GM10847 (cell line): ENCODE results near the gene EEF1A2.

Experiments used
- POLR2A ChIP-seq: IDR thresholded peaks from 2 replicates; pipeline ENCODE4 v1.6.1; 2011; ENCODE audit not compliant: insufficient read length; ENCODE audit errors: extremely low read depth

The EEF1A2 gene

GRCh38 chr20:63473555-63474449 is 25.1 kb downstream of the EEF1A2 start:
- no peak for TF ChIP-seq POLR2A

DNA sequence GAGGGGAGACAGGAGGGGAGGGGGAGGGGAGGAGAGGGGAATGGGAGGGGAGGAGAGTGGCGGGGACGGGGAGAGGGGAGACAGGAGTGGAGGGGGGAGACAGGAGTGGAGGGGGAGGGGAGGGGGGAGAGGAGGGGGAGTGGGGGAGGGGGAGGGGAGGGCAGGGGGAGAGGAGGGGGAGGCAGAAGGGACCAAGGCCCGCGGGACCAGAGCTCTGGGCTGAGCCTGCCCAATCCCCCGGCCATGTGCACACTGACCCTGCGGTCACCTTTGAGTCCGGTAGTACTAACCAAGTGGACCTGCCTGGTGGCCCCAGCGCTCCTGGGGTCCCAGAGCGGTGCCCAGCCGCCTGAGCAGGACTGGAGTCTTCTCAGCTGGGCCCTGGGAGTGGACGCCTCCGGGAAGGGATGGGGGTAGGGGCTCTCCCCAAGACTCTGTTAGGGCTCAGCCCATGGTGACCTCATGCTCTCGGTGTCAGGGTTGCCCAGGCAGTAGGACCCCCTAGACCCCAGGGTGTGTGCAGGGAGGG is 26.0 kb downstream of the EEF1A2 start:
- TF ChIP-seq POLR2A: no peak

DNA sequence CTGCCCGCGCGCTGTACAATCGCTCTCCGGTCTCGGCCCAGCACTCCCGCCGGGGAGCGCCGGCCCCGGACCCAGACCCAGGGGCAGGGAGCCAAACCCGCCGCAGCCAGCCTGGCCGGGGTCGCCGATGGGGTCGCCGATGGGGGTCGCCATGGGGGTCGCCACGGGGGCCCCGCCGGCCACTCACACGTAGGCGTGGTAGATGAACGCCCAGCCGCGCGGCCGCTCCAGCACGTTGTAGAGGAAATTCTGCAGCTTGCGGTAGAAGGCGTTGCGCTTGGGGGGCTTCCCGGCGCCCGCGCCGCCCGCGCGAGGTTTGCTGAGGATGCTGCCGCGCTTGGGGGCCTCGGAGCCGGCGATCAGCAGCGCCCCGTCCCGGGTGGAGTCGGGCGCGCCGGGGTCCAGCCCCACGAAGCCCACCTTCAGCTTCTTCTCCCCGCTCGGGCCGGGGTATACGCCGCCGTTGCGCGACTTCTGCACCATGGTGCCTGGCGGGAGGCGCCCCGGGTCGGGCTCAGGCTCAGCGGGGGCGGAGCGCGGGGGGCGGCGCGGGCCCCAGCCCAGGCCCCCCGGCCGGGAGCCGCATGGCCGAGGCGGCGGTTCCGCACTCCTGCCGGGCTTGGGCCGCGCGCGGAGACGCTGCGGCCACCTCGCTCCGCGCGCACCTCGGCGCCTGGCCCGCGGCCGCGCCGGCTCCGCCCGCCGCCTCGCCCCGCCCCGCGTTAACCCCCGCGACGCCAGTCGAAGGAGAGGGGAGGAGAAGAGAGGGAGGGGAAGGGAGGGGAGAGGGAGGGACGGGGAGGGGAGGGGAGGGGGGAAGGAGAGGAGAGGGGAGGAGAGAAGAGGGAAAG is 26.7 kb downstream of the EEF1A2 start, which contains the start of gene KCNQ2:
Gene KCNQ2, minus strand, starts transcription at position 675 of the 851 bp plus-strand sequence. Its CDS starts 192 bp downstream, at position 483.
- no peak for TF ChIP-seq POLR2A

DNA sequence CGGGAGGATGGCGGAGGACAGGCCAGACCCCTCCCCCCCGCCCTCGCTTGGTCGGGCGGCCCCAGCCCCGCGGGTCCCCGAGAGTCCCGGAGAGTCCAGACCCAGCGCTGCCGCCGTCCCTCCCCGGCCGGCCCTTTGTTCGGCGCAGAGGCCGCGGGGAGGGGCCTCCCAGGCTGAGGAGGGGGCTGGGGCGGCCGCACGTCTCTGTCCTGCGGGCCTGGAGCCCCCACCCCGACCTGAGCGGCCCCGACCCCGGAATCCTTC is 27.2 kb downstream of the EEF1A2 start:
- no peak for TF ChIP-seq POLR2A

- TF ChIP-seq POLR2A: no peak
Measured at GRCh38 chr20:63471002-63471716, 27.7 kb downstream of the EEF1A2 start.

GRCh38 chr20:63470410-63470809 is 28.5 kb downstream of the EEF1A2 start:
- TF ChIP-seq POLR2A: no peak

GRCh38 chr20:63469713-63470101 is 29.2 kb downstream of the EEF1A2 start:
- no peak for TF ChIP-seq POLR2A

DNA sequence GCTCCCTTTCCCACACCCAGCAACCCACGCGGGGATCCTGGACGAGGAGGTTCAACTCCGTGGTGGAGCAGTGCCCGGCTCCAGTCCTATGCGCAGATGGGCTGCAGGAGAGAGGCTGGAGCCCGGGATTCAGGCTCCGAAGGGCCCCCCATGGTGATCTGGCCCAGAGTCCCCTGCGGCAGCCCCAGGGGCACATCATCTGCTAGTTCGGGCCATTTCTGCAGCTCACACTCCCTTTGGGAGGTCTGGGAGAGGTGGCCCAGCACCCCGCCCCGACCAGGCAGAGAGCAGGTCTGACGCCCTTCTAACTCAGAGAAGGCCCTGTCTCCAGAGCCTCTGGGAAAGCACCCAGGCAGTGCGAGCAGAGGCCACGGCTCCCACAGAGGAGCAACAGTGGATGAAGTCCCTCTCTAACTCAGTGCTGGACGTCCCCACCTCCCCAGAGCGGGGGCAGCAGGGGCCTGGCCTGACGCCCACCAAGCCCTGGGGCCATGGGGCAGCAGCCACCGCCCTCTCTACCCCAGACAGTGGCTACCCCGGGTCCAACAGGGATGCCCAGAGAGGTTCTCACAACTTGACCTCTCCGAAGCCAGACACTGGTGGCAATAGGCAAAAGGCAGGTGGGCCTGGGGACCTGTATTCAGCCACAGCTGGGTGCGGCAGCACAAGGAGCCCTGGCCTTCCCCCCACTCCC is 29.7 kb downstream of the EEF1A2 start:
- no peak for TF ChIP-seq POLR2A

DNA sequence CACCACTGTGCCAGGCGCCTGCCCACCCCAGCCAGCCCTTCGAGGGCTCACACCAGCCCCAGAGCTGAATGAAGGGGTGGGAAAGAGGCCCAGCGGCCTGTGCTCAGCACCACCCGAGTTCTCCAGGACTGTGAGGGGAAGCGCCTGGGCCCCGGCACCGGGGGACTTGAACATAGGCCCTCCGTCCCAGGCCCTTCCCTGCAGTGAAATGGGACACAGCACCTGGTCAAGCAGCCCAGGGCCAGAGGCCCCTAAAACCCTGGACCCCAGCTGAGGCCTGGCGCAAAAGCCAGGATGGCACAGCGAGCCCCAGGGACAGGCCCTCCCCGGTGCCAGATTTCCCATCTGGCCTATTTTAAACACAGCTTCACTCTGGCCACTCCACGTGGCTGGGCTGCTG is 30.5 kb downstream of the EEF1A2 start:
- no peak for TF ChIP-seq POLR2A

- no peak for TF ChIP-seq POLR2A
Measured at GRCh38 chr20:63467294-63468083, 31.4 kb downstream of the EEF1A2 start.

GRCh38 chr20:63466861-63467260 is 32.0 kb downstream of the EEF1A2 start:
- TF ChIP-seq POLR2A: no peak

DNA sequence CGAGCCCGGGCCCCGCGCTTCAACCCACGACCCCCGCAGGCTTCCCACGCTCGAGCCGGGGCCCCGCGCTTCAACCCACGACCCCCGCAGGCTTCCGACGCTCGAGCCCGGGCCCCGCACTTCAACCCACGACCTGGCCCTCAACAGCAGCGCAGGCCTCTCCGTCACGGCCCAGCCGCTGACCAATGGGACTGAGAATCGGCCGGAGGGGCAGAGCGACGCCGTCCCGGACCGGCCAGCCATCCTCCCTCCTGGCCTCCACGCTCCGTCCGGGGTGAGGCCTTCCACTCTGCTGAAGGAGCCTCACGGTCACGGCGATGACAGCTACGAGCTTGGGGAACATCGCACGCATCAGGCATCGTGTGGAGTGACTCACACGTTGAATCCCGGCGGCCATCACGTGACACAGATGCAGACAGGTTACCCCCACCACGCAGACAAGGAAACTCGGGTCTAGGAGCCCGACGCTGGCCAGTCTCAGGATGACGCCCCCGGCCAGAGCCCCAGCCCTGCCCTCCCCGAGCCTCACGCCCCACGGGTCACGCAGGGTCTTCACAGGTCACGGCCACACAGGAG is 32.5 kb downstream of the EEF1A2 start:
- no peak for TF ChIP-seq POLR2A

DNA sequence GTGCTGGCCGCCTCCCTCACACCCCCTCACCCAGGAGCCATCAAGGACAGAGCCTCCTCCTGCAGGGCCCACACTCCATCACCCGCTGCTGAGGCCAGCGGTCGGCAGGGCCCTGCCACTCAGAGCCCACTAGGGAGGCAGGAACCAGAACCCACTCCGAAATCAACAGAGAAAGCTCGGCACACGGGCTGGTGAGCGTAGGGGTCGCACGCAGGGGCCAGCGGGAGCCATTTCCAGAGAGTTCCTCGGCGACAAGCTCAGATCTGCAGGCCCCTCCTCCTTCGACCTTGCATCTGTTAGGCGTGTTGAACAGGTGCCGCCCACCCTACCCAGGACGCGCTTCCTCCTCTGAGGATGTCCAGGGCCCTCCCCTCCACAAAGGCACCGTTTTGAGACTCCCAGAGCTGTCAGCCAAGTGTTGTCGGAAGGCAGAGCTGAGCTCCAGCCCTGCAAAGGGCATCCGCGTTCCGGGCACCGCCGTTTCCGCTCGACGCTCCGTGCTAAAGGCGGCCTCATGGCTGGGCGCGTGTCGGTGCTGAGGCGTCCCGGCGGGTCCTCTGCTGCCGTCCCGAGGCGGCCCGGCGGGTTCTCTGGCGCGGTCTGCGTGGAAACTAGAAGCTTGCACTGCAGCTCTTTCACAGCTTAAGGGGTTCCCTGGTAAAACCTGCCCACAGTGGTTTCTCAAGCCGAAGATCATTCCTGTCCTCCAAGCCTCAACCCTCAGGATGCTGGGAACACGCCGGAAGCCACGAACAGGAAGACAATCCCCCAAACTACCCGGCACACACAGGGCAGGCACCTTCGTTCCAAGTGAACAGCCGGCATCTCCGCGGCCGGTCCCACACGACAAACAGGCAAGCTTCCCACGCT is 33.3 kb downstream of the EEF1A2 start:
- no peak for TF ChIP-seq POLR2A
